Measurements from ENCODE around the gene ZFP36L1.

ZFP36L1 gene, protein sequence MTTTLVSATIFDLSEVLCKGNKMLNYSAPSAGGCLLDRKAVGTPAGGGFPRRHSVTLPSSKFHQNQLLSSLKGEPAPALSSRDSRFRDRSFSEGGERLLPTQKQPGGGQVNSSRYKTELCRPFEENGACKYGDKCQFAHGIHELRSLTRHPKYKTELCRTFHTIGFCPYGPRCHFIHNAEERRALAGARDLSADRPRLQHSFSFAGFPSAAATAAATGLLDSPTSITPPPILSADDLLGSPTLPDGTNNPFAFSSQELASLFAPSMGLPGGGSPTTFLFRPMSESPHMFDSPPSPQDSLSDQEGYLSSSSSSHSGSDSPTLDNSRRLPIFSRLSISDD

DNA sequence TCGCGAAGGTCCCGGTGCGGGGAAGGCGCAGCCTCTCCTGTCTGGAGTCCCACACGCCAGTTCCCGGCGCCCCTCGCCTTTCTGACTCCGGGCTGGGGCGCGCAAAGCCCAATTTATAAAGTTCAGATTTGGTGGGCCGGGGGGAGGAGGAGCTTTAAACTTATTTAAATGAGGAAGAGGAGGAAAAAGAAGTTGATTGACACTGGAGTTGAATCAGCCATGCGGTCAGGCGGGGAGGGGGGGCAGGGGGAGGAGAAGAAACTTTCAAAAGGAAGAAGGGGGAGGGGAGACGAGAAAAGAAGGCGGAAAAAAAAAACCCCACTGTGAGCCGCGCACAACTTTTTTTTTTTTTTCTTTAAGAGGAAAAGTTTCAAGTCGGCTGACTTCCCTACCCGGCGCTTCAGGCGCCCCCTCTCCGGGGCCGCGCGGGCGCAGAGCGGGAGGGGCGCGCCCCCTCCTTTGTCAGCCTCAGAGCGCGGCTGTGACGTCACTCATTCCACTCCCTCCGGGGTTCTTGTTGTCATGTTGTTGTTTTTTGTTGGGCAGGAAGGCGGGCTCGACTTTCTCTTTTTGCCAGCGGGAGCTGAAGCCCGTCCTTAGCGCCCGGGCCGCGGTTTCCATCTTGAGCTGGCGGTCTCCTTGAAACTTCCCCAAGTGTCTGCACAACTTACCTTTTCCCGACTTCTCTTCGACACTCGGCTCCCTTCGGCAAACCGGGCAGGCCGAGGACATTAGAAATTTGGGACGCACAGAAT is at the start of gene ZFP36L1:
TSS of gene ZFP36L1 (minus strand) at position 89 of the 755 bp plus-strand sequence. CDS start 129 bp downstream, outside the sequence.
- DNase-seq = peak; percentile 51

DNA sequence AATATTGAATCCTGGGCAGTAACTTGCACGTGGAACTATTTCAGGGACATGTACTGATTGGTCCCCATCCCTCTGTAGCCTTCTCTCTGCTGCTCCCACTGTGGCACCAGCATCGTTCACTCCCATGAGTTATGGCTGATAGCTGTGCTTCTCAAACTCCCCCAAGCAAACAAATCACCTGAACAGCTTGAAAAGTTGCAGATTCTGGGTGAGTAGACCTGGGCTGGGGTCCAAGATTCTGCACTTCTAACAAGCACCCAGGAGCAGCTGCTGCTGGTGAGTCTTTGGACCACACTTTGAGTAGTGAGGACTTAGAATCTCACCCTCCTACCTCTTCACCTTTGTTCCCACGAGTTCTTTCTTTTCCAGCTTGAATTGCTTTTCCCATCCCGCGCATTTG is 49.4 kb upstream of the ZFP36L1 start:
- DNase-seq = no peak

DNA sequence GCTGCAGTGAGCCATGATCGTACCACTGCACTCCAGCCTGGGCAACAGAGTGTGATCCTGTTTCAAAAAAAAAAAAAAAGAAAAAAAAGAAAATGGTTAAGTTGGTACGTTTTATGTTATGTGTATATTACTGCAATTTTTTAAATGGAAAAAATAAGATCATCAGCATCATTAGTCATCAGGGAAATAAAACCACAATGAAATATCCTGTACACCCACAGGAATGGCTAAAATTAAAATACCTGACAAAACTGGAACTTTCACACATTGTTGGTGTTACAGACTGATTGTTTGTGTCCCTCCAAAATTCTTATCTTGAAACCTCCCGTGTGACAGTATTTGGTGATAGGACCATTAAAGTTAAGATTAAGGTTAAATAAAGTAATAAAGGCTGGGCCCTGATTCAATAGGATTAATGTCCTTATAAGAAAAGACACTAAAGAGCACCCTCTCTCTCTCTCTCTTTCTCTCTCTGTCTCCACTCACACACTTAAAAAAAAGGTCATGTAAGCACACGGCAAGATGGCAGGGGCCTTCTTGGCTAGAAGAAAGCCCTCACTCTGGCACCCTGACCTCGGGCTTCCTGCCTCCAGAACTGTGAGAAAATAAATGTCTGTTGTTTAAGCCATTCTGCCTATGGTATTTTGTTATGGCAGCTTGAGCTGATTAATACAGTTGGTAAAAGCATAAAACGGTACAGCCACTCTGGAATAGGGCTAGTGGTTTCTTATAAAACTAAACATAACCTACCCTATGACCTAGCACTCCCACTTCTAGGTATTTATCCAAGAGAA is 48.3 kb upstream of the ZFP36L1 start:
- DNase-seq = no peak

DNA sequence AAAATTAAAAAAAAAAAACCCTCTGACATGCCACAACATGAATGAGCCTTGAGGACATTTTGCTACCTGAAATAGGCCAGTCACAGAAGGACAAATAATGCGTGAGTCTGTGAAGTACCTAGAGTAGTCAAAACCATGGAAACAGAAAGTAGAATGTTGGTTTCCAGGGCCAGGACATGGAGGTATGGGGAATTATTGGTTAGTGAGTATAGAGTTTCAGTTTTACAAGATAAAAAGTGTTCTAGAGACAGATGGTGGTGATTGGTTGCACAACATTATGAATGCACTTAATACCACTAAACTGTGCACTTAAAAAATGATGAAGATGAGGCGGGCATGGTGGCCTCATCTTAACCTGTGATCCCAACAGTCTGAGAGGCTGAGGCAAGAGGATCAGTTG is 47.6 kb upstream of the ZFP36L1 start:
- DNase-seq = no peak

DNA sequence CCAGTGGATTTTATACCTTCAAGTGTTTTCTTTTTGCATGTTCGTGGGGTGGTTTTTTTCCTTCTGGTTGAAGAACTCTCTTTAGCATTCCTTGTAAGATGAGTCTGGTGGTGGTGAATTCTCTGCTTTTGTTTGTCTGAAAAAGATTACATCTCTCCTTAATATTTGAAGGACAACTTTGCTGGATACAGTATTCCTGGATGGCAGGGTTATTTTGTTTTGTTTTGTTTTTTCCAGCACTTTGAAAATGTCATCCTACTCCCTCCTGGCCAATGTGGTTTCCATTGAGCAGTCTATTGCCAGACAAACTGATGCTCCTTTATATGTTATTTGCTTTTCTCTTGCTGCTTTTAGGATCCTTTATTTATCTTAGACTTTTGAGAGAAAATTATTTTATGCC is 43.2 kb upstream of the ZFP36L1 start:
- no peak for DNase-seq

DNA sequence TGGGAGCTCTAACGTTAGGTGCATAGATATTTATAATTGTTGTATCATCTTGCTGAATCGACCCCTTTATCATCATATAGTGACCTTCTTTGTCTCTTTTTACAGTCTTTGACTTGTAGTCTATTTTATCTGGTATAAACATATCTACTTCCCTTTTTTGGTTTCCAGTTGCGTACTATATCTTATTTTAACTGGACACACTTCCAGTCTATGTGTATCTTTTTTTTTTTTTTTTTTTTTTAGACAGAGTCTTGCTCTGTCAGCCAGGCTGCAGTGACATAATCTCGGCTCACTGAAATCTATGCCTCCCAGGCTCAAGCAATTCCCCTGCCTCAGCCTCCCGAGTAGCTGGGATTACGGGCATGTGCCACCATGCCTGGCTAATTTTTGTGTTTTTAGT is 41.9 kb upstream of the ZFP36L1 start:
- no peak for DNase-seq

DNA sequence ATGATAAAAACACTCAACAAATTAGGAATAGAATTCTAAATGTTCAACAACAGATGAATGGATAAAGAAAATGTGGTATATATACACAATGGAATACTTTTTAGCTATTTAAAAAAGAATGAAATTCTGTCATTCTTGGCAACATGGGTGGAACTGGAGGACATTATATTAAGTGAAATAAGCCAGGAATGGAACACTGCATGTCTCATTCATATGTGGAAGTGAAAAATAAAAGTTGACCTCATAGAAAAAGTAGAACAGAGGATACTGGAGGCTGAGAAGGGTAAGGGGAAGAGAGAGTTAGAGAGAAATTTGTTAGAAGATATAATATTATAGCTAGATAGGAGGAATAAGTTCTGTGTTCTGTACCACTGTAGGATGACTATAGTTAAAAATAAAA is 35.8 kb upstream of the ZFP36L1 start:
- DNase-seq = no peak

DNA sequence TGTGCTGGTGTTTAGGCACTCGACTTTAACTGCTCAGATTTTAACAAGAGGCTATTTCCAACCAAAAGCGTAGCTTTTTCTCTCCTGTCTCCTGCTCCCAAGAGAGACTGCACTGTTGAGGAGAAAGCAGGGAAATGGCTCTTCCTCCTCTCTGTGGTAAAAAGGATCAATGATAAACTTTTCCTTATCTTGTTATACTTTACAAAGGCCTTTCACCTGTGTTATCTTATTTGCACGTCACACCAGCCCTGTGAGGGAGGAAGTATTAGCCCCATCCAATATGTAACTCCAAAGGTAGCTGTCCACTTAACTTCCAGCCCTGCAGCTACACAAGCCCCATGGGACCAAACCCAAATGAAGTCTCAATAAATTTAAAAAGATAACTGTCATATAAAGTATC is 32.9 kb upstream of the ZFP36L1 start:
- no peak for DNase-seq

DNA sequence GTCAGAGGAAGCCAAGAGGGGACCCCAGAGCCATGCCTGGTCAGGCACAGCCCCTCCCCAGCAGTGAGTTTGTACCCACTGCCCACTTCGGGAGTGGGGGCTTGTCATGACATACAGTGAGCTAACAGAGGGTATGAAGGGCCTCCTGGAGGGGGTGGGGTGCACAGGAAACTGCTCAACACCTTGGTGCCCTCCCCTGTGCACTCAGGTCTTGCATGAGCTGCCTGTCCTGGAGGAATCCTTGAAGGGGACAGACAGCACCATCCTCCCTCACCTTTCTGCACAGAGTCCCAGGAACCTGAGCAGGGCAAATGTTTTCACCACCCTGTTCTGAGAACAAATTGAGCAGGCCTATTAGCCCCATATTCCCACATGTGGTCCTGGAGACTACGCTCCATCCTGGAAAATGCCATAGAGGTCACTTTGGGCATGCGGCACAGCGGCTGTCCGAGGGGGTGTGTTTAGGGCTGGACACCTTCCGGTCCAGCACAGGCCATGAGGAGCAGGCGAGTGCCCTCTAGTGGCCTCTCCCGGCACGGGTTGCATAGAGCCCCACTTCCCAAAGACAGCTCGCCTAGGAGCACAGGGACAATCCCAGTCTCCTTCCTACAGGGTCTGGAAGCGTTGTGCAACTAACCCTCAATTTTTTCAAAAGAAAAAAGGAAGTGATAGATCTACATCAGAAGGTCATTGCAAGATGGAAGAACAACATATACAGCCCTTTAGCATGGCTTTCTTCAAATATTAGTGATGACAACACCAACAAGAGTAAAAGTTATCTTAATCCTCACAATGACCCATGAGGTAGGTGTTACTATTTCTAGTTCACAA is 31.9 kb upstream of the ZFP36L1 start:
- DNase-seq = peak; percentile 21

DNA sequence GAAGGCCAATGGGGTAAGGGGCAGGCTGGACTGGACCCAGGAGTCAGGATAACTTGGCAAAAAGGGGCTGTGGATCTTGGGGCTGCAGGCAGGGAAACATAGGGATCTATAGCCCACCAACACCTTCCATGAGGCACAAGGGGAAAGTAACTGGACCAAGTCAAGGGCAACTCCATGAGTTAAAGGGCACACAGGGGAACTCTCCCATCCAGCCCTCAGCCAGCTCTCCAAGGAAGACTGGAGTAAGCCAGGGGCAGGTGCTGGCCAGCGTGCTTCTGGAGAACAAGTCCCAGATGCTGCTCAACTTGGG is 31.3 kb upstream of the ZFP36L1 start:
- no peak for DNase-seq

DNA sequence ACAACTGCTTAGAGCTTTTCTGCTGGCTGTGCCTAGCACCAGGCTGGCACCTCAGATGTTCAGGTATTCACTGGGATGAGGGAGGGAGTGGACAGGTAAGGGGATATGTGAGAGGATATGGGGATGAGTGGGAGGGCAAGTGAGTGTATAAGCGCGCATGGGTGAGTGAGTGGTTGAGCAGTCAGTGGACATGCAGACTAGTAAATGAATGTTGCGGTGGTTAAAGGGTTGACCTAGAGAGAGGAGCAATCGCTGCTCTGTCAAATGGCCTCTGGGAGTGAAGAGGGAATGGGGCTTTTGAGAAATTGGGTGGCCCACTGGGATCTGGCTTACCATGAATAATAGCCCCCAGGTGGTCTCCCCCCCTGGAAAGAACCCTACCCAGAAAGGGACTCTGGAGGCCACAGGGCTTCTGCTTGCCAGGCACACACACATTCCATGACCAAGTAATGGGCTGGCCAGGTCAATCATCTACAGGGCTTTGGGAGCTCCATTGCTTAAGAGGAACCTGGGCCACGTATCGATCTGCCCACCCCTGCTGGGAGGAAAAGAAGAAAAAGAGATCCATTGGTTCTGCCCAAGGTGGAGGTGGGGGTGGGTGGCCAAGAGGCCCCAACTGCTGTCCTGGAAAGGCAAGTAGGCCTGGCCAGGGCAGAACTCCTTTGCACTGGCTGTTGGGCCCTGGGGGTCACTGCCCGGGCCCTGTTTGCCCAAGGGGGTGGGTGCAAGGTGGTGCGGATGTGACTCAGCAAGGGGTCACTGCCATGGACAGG is 30.8 kb upstream of the ZFP36L1 start:
- DNase-seq = no peak

DNA sequence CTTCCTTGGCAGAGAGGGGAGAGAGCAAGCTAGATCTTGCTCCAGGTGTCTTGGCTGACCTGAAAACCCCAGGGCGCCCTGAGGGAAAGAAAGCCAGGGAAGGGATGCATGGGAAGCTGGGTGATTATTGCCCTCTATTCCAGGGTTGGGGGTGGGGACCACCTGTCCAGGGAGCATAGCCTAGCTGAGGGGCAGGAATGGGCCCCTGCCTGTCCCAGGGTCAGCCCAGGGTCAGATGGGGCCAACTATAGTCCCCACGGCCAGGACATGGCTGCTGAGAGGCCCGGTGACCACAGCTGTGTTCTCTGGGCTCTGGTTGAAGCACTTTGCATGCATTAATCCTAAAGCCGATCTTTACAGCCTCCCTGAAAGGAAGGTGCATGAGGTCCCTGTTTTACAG is 30.1 kb upstream of the ZFP36L1 start:
- no peak for DNase-seq

DNA sequence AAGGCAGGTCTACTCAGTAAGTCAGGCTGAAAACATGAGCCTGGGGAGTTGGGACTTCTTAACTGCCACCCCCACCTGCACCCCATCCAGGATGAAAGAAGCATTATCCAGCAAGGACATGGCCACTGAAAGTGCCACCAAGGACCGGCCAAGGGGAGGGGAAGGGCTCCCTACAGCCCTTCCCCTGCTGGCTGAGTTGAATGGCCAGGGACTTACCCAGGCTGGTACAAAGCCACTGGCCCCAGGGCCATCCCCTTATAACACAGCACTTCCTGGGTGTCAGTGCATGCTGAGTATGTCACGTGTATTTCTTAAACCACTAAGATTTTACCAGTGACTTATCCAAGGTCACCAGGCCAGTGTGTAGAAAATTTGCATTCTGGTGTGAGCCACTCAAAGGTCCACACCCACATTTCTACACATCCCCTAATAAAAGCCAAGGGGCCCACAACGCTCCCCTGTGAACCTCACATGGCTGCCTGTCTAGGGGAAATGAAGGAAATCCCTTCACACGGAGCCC is 29.3 kb upstream of the ZFP36L1 start:
- no peak for DNase-seq

DNA sequence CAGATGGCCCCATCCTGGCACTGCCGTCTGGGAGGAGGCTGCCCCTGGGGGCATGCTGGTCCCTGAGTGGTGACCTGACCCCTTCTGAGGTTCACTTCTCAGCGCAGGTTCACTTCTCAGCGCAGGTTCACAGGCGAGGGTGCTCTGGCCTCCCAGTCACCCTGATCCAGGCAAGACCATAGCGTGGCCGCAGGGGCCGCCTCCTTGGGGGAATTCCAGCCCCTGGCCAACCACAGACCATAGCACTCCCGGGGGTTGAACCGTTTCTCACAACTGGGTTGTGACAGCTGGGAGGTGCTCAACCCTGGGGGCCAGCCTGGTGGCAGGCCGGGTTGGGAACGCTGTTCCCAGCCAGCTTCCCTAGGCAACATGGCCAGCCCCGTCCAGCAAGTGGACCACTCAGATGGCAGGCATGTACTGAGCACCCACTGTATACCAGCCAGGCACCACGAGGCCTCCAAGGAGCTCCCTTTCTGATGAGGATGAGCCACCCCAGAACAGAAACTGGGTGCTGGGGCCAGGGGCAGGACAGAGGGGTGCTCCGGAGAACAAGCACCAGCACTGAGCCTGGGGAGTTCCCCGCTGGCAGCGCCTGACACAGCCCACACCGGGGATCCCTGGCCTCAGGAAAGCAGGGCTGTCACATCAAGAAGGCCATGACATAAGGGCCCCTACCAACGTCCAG is 28.3 kb upstream of the ZFP36L1 start:
- no peak for DNase-seq

DNA sequence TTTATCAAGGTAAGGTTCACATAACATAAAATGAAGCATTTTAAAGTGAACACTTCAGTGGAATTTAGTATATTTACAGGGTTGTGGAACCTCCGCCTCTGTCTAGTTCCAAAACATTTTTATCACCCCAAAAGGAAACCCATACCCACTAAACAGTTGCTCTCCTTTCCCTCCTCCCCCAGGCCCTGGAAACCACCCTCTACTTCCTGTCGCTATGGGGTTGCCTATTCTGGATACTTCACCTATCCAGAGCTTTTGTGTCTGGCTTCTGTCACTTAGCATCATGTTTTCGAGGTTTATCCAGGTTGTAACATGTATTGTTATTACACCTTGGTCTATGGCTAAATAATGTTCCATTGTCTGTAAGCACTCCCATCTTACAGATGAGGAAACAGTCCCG is 27.7 kb upstream of the ZFP36L1 start:
- no peak for DNase-seq

DNA sequence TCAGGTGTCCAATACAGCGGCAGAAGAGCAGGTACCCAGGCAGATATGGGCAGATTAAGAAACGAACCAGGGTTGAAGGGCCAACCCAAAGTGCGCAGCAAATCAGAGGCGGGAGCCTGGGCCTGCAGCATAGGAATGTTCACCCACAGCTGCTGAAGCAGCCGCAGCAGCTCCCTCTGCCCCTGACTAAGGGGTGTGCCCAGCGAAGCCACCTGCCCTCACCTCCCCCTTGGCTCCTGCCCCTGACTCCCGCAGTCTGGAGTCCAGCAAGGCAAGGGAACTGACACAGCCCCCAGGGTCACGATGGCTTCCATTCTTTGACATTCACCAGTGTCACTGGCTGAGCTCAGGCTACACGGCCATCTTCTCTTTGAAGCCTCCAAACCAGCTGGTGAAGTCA is 27.3 kb upstream of the ZFP36L1 start:
- DNase-seq = no peak

DNA sequence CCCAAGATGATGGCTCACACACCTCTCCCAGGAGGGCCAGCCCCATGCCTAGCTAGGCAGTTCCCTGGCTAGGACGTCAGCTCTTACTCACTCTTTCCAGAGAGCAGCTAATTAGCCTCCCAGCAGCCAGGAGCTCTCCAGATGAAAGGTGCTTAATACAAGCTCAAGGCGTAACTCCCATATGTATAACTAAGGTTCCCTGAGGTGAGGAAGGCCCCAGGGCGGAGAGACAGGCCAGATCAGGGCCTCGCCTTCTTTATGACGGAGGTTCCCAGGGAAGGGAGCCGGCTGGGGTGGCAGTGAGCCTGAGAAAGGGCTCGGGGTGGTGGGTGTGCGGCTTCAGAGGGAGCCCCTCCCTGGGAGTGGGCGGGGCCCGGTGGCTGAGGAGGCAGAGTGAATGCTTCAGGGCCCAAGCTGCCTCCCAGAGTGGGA is 26.4 kb upstream of the ZFP36L1 start:
- peak; percentile 19 for DNase-seq

DNA sequence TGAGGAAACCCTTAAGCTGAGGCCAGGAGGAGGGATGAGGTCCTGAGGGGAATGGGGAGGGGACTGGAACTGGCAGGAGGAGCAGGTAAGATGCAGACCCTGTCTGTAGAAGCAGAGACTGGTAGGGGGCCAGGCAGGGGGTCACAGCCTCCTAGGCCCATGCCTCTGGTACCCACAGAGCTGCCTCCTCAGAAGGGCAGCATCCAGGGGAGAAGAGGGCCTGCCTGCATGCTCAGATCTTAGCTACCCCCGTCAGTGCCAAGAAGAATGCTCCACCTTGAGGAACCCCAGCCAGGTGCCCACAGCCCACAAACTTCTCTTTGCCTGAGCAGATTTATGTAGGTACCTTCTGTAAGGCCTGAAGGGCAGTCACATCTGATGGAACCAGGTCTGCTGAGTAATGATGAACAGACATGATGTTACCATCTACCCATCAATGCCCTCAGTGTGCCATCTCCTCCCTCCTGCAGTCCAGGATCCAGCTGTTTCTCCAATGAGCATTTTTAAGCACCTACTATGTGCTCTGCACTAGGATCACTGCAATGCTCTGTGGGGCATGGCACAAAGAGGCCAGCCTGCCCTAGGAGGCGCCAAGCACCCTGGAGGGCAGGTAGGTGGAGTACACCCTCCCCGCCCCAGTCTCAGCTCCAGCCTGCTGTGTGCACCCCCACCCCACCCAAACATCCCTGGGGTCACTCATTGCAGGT is 24.8 kb upstream of the ZFP36L1 start:
- DNase-seq = no peak

DNA sequence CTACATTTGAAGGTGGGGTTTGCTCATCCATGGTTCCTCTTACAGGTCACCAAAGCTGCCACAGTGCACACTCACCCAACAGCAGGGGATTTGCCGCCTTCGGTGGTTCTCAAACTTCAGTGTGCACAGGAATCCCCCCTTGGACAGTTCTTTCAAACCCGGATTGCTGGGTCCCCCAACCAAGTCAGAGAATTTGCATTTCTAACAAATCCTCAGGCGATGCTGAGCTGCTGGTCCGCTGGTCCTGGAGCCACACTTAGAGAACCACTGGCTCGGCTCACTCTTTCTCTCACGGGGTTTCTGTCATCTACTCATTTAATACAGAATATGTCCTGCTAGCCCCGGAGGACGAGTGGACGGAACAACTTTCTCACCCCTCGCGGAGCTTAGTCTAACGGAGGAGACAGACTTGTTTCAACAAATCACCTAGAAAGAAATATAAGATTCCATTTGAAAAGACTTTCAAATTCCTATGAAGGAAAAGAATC is 24.1 kb upstream of the ZFP36L1 start:
- no peak for DNase-seq

DNA sequence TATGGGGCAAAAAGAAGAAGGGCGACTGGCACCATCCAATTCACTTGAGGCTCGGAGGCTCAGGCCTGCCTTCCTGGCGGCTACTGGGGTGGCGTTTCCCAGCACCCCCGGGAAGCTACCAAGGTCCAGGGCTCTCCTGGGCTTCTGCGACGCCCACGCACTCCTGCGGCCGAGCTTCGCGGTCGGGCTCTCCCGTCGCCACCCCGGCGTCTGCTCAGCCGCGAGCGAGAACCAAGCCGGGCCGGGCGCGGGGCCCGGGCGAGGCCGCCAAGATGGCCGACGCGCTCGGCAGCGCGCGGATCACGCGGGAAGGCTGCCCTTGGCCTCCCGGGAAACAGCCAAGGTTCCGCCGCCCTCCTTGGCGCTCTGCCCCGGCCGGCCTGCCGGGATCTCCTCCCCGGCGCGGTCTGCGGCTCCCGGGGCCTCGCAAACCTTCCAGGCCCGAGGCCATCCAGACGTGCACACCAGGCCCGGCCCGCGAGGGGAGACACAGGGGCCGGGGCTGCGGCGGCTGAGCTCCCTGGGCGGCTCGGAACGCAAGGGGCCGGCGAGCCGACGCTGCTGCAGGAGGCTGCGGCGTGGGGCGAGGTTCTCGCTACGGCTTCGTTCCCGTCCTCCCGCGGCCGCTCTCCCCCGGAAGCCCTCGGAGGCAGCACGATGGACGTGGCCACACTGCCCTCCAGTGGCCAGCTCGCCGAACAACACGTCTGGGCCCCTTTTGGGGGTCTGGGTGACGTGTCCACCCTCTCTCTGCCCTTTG is 23.5 kb upstream of the ZFP36L1 start:
- DNase-seq = peak; percentile 85
